HG03108 (cell line): ENCODE data around the gene ANKRA2.

Experiments
- ATAC-seq: cut with Tn5 transposase; IDR thresholded peaks from one replicate; pipeline ENCODE4 v1.9.1; 2021; ENCODE audit warnings: moderate library complexity; ENCODE audit not compliant: unreplicated experiment

ANKRA2 gene

DNA sequence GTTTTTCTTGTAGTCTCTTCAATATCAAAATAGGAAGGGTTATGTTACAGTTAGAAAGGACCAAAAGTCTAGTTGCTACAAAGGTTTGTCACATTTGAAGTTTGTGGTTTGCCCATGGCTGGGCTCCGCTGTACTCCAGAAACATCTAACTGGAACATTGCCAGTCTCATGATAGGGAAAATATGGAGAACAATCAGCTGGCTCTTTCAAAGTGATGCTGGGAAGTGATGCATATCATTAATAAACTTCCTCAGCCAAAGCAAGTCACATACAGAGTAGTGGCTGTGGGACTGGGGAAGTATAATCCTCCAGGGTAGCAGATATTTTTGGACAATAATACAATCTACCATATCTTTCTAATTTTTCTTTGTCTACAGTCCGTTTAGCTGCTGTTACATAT lies 58.4 kb downstream of the ANKRA2 start:
- no peak for ATAC-seq

DNA sequence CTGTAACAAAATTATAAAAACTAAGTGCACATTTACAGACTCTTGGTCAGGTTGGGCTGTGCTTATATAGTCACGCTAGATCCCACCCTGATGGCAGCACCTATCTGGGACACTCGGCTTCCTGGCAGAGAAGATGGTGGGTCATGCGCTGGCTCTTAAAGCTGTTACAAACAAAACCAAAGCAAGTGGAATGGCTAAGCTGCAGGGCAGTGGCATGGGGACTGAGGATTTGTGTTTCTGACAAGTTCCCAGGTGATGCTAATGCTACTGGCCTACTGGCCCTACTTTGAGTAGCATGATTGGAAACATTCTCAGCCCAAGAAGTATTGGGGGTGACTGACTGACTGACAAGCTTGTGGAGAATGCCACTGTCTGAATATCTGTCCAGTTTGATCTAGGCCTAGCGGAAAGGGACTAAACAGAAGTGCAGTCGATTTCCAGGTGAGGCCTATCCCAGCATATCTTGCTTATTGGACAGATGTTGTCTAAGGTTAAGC lies 58.9 kb downstream of the ANKRA2 start:
- no peak for ATAC-seq
